ENCODE results near the gene PPP6R1. TPM values are rescaled to one million over a fixed set of nuclear protein-coding genes. Genes with fewer than 3 reads are reported as not detected.

PPP6R1 gene
- total RNA-seq, 1 donor from 2014 or later: 33.4 TPM

- peak; percentile 97 for DNase-seq
These were observed 21.2 kb upstream of the PPP6R1 start, which contains the start of gene HSPBP1 for GRCh38 chr19:55279770-55280643. Gene HSPBP1, minus strand, starts transcription at chr19:55280110. Its CDS starts 502 bp downstream, at chr19:55279608.

- no peak for DNase-seq
These were observed 20.5 kb upstream of the PPP6R1 start for GRCh38 chr19:55279340-55279739.

- no peak for DNase-seq
These were observed 19.7 kb upstream of the PPP6R1 start for GRCh38 chr19:55278391-55279135.

- no peak for DNase-seq
These were observed 18.7 kb upstream of the PPP6R1 start for GRCh38 chr19:55277494-55277893.

GRCh38 chr19:55276720-55277430 is 18.1 kb upstream of the PPP6R1 start:
- DNase-seq: no peak

- no peak for DNase-seq
These were observed 17.3 kb upstream of the PPP6R1 start for GRCh38 chr19:55275851-55276719.

GRCh38 chr19:55273978-55274707 is 15.3 kb upstream of the PPP6R1 start:
- no peak for DNase-seq

GRCh38 chr19:55272142-55272541 is 13.3 kb upstream of the PPP6R1 start:
- DNase-seq: no peak

- no peak for DNase-seq
These were observed 11.5 kb upstream of the PPP6R1 start for GRCh38 chr19:55270172-55270942.

GRCh38 chr19:55269299-55269698 is 10.5 kb upstream of the PPP6R1 start:
- DNase-seq: no peak

- no peak for DNase-seq
These were observed 8.0 kb upstream of the PPP6R1 start for GRCh38 chr19:55266840-55267239.

- DNase-seq: no peak
These were observed 7.6 kb upstream of the PPP6R1 start for GRCh38 chr19:55266404-55266803.

GRCh38 chr19:55265723-55266386 is 7.0 kb upstream of the PPP6R1 start:
- no peak for DNase-seq

- DNase-seq: no peak
These were observed 6.4 kb upstream of the PPP6R1 start for GRCh38 chr19:55265173-55265572.

GRCh38 chr19:55264531-55264930 is 5.7 kb upstream of the PPP6R1 start:
- DNase-seq: no peak

- DNase-seq: no peak
These were observed 3.5 kb upstream of the PPP6R1 start for GRCh38 chr19:55262359-55262758.

GRCh38 chr19:55261671-55262126 is 2.9 kb upstream of the PPP6R1 start:
- DNase-seq: no peak

GRCh38 chr19:55259540-55260210 is 858 bp upstream of the PPP6R1 start:
- no peak for DNase-seq

- no peak for DNase-seq
These were observed 365 bp downstream of the PPP6R1 start for GRCh38 chr19:55258476-55258827.

All from tongue (tissue), 2 donors.